K562 treated with DMSO at 1 percent for 12 hours (cell line): ENCODE measurements around the gene TRAP1. TPM values are rescaled to one million over a fixed set of nuclear protein-coding genes. Genes with fewer than 3 reads are reported as not detected.

Experiments used
- total RNA-seq: library from RNA; unstranded; fragments of 300-600 nt; gene quantifications from 2 replicates; pipeline ENCODE4 v1.2.3, GENCODE V29; 2022; ENCODE audit not compliant: insufficient read depth

The TRAP1 gene
- total RNA-seq: 127 and 147 TPM in 2 replicates

DNA sequence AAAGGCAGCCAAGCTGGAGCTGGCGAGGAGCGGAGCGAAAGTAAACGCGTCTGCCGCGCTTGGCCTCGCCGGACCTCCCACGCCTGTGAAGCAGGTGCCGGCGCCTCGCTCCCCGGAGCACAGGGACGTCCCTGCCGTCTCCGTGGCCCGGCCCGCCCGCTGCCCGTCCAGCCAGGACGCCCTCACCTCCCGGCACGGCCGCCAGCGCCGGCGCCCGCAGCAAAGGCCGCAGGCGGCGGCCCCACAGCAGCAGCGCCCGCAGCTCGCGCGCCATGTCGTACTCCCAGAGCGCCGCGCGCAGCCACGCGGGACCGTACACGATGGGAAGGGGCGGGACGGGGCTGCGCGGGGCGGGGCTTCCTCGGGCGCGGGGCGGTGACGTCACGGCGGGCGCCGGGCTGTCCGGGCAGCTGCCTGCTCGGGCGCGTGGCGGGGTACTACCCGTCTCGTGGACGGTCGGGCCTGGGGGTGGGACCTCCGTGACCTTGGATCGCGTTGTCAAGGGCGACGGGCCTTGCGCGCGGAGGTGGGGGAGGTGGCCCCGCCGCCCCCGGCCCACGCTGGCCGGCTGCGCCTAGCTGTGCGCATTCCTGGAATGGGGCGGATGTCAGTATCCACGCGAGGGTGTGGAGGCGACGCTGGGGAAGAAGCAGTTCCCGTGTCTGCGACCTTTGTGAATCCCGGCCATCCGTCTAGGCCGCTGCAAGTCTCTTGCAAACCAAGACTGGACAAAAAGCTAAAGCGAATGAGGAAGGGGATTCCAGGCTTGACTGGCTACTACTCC is at the start of gene TRAP1:
TRAP1 (minus strand) TSS at position 290 of the 784 bp plus-strand sequence; CDS start at position 274, 16 bp downstream.

DNA sequence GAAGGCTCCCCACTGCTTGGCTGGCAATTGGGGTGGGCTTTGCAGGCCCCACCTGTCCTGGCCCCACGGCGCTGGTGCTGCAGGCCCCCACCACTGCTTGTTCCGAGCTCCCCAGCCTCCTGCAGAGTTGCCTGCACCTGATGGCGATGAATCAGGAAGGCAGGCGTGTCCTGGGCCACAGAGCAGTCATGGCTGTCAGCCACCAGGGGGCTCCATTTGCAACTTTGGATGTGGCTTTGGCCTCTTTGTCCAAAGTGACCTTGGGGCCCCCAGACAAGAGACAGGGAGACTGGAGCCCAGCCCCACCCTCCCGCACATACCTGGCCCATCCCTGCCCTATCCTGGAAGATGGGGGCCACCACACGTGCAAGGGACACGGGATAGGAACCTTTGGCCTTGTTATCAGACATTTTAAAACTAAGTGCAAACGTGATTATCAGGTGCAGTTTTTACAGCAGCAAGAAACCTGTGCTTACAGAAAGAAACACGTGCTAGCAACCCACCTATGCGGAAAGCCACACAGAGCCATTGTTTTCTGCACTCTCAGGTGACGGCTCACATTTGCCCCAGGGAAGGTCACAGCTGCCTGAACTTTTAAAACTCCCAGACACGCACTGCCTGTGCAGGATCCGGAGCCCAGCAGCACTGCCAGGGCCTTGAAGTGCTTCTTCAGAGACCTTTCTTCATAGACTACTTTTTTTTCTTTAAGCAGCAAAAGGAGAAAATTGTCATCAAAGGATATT is 62.9 kb downstream of the TRAP1 start, which contains the start of gene DNASE1:
DNASE1 (plus strand) TSS at position 443 of the 743 bp plus-strand sequence. CDS start 683 bp downstream, outside the sequence.

DNA sequence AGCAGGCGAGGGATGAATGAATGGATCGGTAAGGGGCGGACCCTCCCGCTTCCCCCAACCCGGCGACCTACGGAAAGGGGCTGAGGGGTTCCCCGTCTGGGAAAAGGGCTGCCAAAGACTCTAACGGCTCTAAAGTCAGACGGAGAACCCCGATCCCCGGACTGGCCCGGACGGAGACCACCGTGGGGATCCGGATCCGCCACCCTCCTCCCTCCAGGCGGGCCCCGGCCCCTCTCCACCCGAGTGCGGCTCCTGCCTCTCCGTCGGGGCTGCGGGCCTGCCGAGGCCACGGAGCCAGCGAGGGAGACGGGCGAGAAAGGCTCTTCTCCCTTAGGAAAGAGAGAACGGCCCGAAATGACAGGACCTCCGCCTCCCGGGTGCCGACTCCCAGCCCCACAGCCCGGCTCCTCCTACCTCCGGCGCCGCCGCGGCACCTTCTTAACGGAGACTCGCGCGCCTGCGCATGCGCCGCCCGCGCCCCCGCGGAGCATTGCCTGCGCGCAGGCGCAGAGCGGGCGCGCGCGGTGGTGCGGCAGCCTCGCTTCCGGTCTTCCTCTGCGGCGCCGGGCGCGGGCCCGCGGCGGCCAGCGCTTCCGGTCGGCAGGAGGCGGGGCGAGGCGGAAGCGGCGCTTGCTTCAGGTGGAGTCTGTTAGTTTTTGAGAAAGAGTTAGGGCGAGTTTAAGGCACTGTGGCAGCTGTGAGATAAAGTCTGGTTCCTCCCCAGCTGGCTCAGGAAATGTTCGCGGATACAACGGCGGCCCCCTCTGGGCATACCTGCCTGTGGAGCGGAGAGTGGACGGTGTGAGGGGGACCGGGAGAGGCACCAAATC is 106.0 kb downstream of the TRAP1 start, which contains the start of gene SLX4:
SLX4 (minus strand) TSS at position 461 of the 830 bp plus-strand sequence. CDS start 2,642 bp downstream, outside the sequence.

Other genes with a start within 250 kb of the TRAP1 start
- not detected in 2 replicates for gene C16orf90, start 222.0 kb downstream of the TRAP1 start, total RNA-seq
- 2.1 and 5.0 TPM in 2 replicates for gene CLUAP1, start 216.5 kb downstream of the TRAP1 start, total RNA-seq
- not detected in 2 replicates for gene NLRC3, start 140.1 kb downstream of the TRAP1 start, total RNA-seq
- 1.6 and 7.7 TPM in 2 replicates for gene SLX4, start 105.9 kb downstream of the TRAP1 start, total RNA-seq
- 7.3 and 37.4 TPM in 2 replicates for gene DNASE1, start 62.8 kb downstream of the TRAP1 start, total RNA-seq
- 2.6 and 19.9 TPM in 2 replicates for gene CREBBP, start 163.2 kb upstream of the TRAP1 start, total RNA-seq